Smooth muscle cell (in vitro differentiated cells): ENCODE results near the gene DUOX1. TPM values are rescaled to one million over a fixed set of nuclear protein-coding genes. Genes with fewer than 3 reads are reported as not detected.

Experiments used
- DNase-seq: peaks from one replicate; lab custom pipeline; 2025; ENCODE audit not compliant: unreplicated experiment; lab: John Stamatoyannopoulos, UW
- H2AFZ ChIP-seq: fragments of 200-600 bp; sonication (generic); 2 replicates; pipeline ENCODE4 v1.6.0; 2016; ENCODE audit warnings: antibody characterized with exemption, low read depth, mild to moderate bottlenecking
- H3F3A ChIP-seq: fragments of 200-600 bp; sonication (generic); 2 replicates; pipeline ENCODE4 v1.6.0; 2017; ENCODE audit warnings: antibody characterized with exemption, low read depth
- H3K27ac ChIP-seq: fragments of 200-600 bp; sonication (generic); 2 replicates; pipeline ENCODE4 v1.5.1; 2016; ENCODE audit warnings: low read depth, mild to moderate bottlenecking
- H3K27me3 ChIP-seq: fragments of 200-600 bp; sonication (generic); 2 replicates; pipeline ENCODE4 v1.6.1; 2016; ENCODE audit warnings: low read depth, mild to moderate bottlenecking
- H3K36me3 ChIP-seq: fragments of 200-600 bp; sonication (generic); 2 replicates; pipeline ENCODE4 v1.5.1; 2016; ENCODE audit warnings: low read depth
- H3K4me1 ChIP-seq: fragments of 200-600 bp; sonication (generic); 2 replicates; pipeline ENCODE4 v1.5.1; 2016; ENCODE audit warnings: low read depth
- H3K4me2 ChIP-seq: fragments of 200-600 bp; sonication (generic); 2 replicates; pipeline ENCODE4 v1.6.0; 2016; ENCODE audit warnings: mild to moderate bottlenecking
- H3K4me3 ChIP-seq: fragments of 200-600 bp; sonication (generic); 2 replicates; pipeline ENCODE4 v1.5.1; 2016; ENCODE audit warnings: mild to moderate bottlenecking
- H3K79me2 ChIP-seq: fragments of 200-600 bp; sonication (generic); 2 replicates; pipeline ENCODE4 v1.6.0; 2016; ENCODE audit warnings: low read depth, mild to moderate bottlenecking
- H3K9ac ChIP-seq: fragments of 200-600 bp; sonication (generic); 2 replicates; pipeline ENCODE4 v1.6.0; 2016; ENCODE audit warnings: low read depth
- H3K9me3 ChIP-seq: fragments of 200-600 bp; sonication (generic); replicated peaks from 2 replicates; pipeline ENCODE4 v1.5.1; 2016; ENCODE audit warnings: low read depth
- H4K20me1 ChIP-seq: fragments of 200-600 bp; sonication (generic); 2 replicates; pipeline ENCODE4 v1.6.0; 2016; ENCODE audit warnings: low read depth
- WGBS: methylation state at CpG from one replicate; pipeline ENCODE4 v1.1.7; 2016; ENCODE audit warnings: low lambda C conversion rate; 5-methylcytosine and 5-hydroxymethylcytosine counted together
- polyA plus RNA-seq: library from polyadenylated mRNA; unstranded; fragments of >200 nt; fragmentation: Nextera tagmentation; extraction: Ambion mirVana; gene quantifications from 2 replicates; pipeline ENCODE4 v1.2.1, GENCODE V29; 2016
- total RNA-seq: library from RNA; depleted of rRNA; stranded (reverse); fragments of >200 nt; gene quantifications from 2 replicates; pipeline ENCODE4 v1.2.3, GENCODE V29; 2014
- TF ChIP-seq, protein P1 (sequence below): fragments of 200-600 bp; sonication (generic); IDR thresholded peaks from 2 replicates; pipeline ENCODE4 v1.5.1; 2017; ENCODE audit warnings: borderline replicate concordance, mild to moderate bottlenecking, antibody characterized with exemption; ENCODE audit not compliant: insufficient read depth, poor library complexity, severe bottlenecking

Gene DUOX1
- total and polyA plus RNA-seq, 2 experiments from 2014 or later, result 4.4 to 5.8 TPM

DNA sequence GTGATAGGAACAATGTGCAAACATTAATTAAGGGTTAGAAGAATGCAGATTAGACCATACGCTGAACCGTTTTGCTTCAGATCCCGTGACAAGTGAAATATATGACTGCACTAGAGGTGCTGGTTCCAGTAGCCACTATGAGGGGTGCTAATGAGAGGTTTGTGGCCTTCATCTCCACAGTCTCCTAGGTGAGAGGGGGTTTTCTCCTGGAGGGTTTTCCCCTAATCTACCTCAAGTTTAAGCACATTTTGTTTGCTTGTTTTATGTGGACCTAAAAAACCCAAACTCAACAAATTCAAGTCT is 71.7 kb downstream of the DUOX1 start:
- Histone ChIP-seq H2AFZ (no peak overlapping the region), H3K27ac (peak overlapping the region; percentile 87)

DNA sequence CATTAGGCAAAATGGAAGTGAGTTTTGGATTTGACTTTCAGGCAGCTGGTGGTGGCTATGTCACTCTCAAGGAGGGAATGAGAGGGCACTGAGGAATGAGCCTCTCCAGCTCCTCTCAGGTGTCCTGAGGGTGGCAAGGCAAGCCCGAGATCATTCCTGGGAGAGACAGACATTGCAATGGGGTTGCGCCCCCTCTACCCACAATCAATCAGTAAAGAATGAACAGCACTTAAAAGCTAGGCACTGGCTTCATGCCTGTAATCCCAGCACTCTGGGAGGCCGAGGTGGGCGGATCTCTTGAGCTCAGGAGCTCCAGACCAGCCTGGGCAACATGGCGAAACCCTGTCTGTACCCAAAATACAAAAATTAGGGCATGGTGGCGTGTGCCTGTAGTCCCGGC is 72.1 kb downstream of the DUOX1 start:
- Histone ChIP-seq H3K27ac (no peak overlapping the region), H2AFZ (no peak overlapping the region), H3K79me2 (no peaks in the 10 kb centered on the region), H3K4me1 (peaks cover 4% of the 10 kb centered on the region), H3K9ac (no peak overlapping the region), H3K27me3 (peaks cover under 1% of the 10 kb centered on the region), H3F3A (peaks cover 15% of the 10 kb centered on the region), H3K9me3 (no peaks in the 10 kb centered on the region), H4K20me1 (no peaks in the 10 kb centered on the region), H3K4me3 (no peak overlapping the region), H3K36me3 (no peaks in the 10 kb centered on the region), H3K4me2 (no peak overlapping the region)
- DNase-seq, result no peak
- TF ChIP-seq, protein P1, sequence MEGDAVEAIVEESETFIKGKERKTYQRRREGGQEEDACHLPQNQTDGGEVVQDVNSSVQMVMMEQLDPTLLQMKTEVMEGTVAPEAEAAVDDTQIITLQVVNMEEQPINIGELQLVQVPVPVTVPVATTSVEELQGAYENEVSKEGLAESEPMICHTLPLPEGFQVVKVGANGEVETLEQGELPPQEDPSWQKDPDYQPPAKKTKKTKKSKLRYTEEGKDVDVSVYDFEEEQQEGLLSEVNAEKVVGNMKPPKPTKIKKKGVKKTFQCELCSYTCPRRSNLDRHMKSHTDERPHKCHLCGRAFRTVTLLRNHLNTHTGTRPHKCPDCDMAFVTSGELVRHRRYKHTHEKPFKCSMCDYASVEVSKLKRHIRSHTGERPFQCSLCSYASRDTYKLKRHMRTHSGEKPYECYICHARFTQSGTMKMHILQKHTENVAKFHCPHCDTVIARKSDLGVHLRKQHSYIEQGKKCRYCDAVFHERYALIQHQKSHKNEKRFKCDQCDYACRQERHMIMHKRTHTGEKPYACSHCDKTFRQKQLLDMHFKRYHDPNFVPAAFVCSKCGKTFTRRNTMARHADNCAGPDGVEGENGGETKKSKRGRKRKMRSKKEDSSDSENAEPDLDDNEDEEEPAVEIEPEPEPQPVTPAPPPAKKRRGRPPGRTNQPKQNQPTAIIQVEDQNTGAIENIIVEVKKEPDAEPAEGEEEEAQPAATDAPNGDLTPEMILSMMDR, result no peak
- WGBS, result 88% methylated on average over 7 of the region's 7 CpGs

More for the DNA sequence above, 71.7 kb downstream of the DUOX1 start:
- Histone ChIP-seq H4K20me1 (no peaks in the 10 kb centered on the region), H3F3A (peaks cover 15% of the 10 kb centered on the region), H3K27me3 (no peaks in the 10 kb centered on the region), H3K9me3 (no peaks in the 10 kb centered on the region), H3K4me3 (peak overlapping the region; percentile 57), H3K9ac (no peak overlapping the region), H3K36me3 (no peaks in the 10 kb centered on the region), H3K4me1 (peaks cover 4% of the 10 kb centered on the region), H3K4me2 (peak overlapping the region; percentile 80), H3K79me2 (no peaks in the 10 kb centered on the region)
- 86% methylated on average over 3 of the region's 3 CpGs for WGBS
- TF ChIP-seq, protein P1, result no peak
- DNase-seq, result no peak

DNA sequence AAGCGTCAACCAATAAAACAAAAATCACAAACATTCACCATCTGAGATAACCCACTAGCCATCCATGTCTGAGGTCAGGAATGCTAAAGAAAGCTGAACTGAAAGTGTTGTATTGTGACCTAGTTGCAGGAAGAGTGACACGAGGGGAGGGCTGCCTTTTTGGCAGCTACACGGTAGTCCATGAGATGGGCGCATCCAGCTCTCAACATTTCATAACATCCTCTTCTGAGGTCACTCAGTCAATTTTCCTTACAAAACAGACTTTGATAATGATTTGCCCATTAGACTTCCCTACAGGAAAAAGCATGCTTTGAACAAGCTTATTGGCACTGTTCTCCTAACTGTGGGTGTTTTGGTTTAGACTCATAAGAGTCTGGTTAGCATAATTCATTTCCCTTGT is 73.4 kb downstream of the DUOX1 start:
- peaks cover 9% of the 10 kb centered on the region for H3K27me3 ChIP-seq
- no peak overlapping the region for H3K4me2 ChIP-seq
- no peak overlapping the region for H3K4me3 ChIP-seq
- no peak overlapping the region for H3K27ac ChIP-seq
- DNase-seq, result no peak
- H3K79me2 ChIP-seq, result no peaks in the 10 kb centered on the region
- H3K36me3 ChIP-seq, result no peaks in the 10 kb centered on the region
- TF ChIP-seq, protein P1, result no peak
- H3K9ac ChIP-seq, result no peak overlapping the region
- peaks cover 15% of the 10 kb centered on the region for H3F3A ChIP-seq
- no peaks in the 10 kb centered on the region for H3K4me1 ChIP-seq
- WGBS, result 79% methylated on average over 4 of the region's 4 CpGs
- no peaks in the 10 kb centered on the region for H3K9me3 ChIP-seq
- no peaks in the 10 kb centered on the region for H4K20me1 ChIP-seq
- H2AFZ ChIP-seq, result no peak overlapping the region

DNA sequence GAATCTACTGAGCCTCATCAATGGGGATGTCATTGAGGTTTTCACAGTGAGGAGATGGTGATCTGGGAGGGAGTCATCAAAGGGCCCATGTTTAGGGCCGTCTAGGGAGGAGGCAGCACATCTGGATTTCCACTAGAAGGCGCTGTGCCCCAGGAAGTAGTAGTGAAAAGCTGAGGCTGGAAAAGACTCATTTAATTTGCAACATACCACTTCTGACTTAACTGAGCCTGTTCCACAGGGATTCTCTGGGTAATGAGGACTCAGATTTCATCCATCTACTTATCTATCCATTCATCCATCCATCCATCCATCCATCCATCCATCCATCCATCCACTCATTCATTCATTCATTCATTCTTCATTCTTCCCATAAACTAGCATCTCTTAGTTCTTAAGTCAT is 75.4 kb downstream of the DUOX1 start:
- Histone ChIP-seq H3K4me1 (no peaks in the 10 kb centered on the region), H3K4me2 (no peak overlapping the region), H3K27me3 (peaks cover 13% of the 10 kb centered on the region), H3F3A (peaks cover 9% of the 10 kb centered on the region), H3K9me3 (no peaks in the 10 kb centered on the region), H4K20me1 (no peaks in the 10 kb centered on the region), H3K27ac (no peak overlapping the region), H3K9ac (no peak overlapping the region), H2AFZ (no peak overlapping the region), H3K79me2 (no peaks in the 10 kb centered on the region), H3K36me3 (no peaks in the 10 kb centered on the region), H3K4me3 (no peak overlapping the region)
- TF ChIP-seq, protein P1, result peak; percentile 85
- DNase-seq, result no peak
- WGBS, result 0% methylated on average over 2 of the region's 2 CpGs
